ENCODE measurements around the gene C11orf91.
"Not testable (repeated sequence)": the region's sequence is repeated elsewhere in the genome, so short reads cannot be mapped to it uniquely, and the experiment has no call there.

The C11orf91 gene

GRCh38 chr11:33721426-33721825 is 20.8 kb upstream of the C11orf91 start:
- DNase-seq: no peak

- no peak for DNase-seq
These were observed 19.0 kb upstream of the C11orf91 start for GRCh38 chr11:33719587-33719986.

GRCh38 chr11:33718440-33718839 is 17.8 kb upstream of the C11orf91 start:
- DNase-seq: no peak

- no peak for DNase-seq
These were observed 15.6 kb upstream of the C11orf91 start for GRCh38 chr11:33716243-33716642.

GRCh38 chr11:33713856-33714398 is 13.3 kb upstream of the C11orf91 start:
- DNase-seq: no peak

GRCh38 chr11:33713151-33713855 is 12.7 kb upstream of the C11orf91 start:
- DNase-seq: no peak

- no peak for DNase-seq
These were observed 11.8 kb upstream of the C11orf91 start for GRCh38 chr11:33712436-33712835.

GRCh38 chr11:33709466-33709865 is 8.8 kb upstream of the C11orf91 start:
- DNase-seq: no peak

- DNase-seq: no peak
These were observed 8.4 kb upstream of the C11orf91 start for GRCh38 chr11:33708985-33709384.

GRCh38 chr11:33707831-33708230 is 7.2 kb upstream of the C11orf91 start:
- DNase-seq: not testable (repeated sequence)

- no peak for DNase-seq
These were observed 6.3 kb upstream of the C11orf91 start for GRCh38 chr11:33706966-33707365.

GRCh38 chr11:33706546-33706945 is 5.9 kb upstream of the C11orf91 start:
- DNase-seq: no peak

- no peak for DNase-seq
These were observed 3.8 kb upstream of the C11orf91 start for GRCh38 chr11:33704240-33705002.

GRCh38 chr11:33703788-33704187 is 3.2 kb upstream of the C11orf91 start:
- DNase-seq: no peak

- no peak for DNase-seq
These were observed 2.6 kb upstream of the C11orf91 start for GRCh38 chr11:33703234-33703633.

GRCh38 chr11:33701302-33702230 is 940 bp upstream of the C11orf91 start:
- no peak for DNase-seq

GRCh38 chr11:33700063-33700501 is 544 bp downstream of the C11orf91 start:
- DNase-seq: no peak

- DNase-seq: no peak
These were observed 1.0 kb downstream of the C11orf91 start for GRCh38 chr11:33699515-33700062.

GRCh38 chr11:33698921-33699320 is 1.7 kb downstream of the C11orf91 start:
- DNase-seq: no peak

GRCh38 chr11:33697997-33698396 is 2.6 kb downstream of the C11orf91 start:
- DNase-seq: no peak

GRCh38 chr11:33696931-33697638 is 3.5 kb downstream of the C11orf91 start:
- no peak for DNase-seq

GRCh38 chr11:33696411-33696810 is 4.2 kb downstream of the C11orf91 start:
- no peak for DNase-seq

Data from NCI-H1417 treated with DMSO at 0.1 percent for 48 hours (cell line).